Progenitor cell of endocrine pancreas (in vitro differentiated cells): ENCODE results near the gene KCNN1. TPM values are rescaled to one million over a fixed set of nuclear protein-coding genes. Genes with fewer than 3 reads are reported as not detected.
"Not testable (repeated sequence)": the region's sequence is repeated elsewhere in the genome, so short reads cannot be mapped to it uniquely, and the experiment has no call there.

Source experiments
- DNase-seq: peaks from one replicate; pipeline ENCODE4 v3.0.0; 2021; ENCODE audit warnings: low spot score; ENCODE audit not compliant: unreplicated experiment
- H3K27ac Mint-ChIP-seq: 2 replicates; pipeline ENCODE4 v1.8.0; 2021; ENCODE audit warnings: mild to moderate bottlenecking, moderate library complexity, mixed read lengths
- H3K27me3 Mint-ChIP-seq: 2 replicates; pipeline ENCODE4 v1.8.0; 2021; ENCODE audit warnings: mixed read lengths
- H3K36me3 Mint-ChIP-seq: 2 replicates; pipeline ENCODE4 v1.8.0; 2022; ENCODE audit warnings: mixed read lengths; ENCODE audit not compliant: insufficient read depth
- H3K4me1 Mint-ChIP-seq: 2 replicates; pipeline ENCODE4 v1.8.0; 2021; ENCODE audit warnings: low read depth, mixed read lengths
- H3K4me3 Mint-ChIP-seq: 2 replicates; pipeline ENCODE4 v1.8.0; 2021; ENCODE audit warnings: low read depth, mild to moderate bottlenecking, moderate library complexity, mixed read lengths
- H3K9me3 Mint-ChIP-seq: 2 replicates; pipeline ENCODE4 v1.8.0; 2021; ENCODE audit warnings: low read depth, mixed read lengths
- total RNA-seq: library from RNA; stranded (reverse); gene quantifications from 2 replicates; pipeline ENCODE4 v1.2.1, GENCODE V29; 2021
- TF ChIP-seq, protein P1 (sequence below): fragments of 200-600 bp; sonication (generic); IDR thresholded peaks from one replicate; pipeline ENCODE4 v1.5.0; 2021; ENCODE audit warnings: antibody characterized with exemption, mild to moderate bottlenecking; ENCODE audit not compliant: unreplicated experiment

Gene KCNN1
- total RNA-seq, 1 donor from 2014 or later, result 20.3 TPM

DNA sequence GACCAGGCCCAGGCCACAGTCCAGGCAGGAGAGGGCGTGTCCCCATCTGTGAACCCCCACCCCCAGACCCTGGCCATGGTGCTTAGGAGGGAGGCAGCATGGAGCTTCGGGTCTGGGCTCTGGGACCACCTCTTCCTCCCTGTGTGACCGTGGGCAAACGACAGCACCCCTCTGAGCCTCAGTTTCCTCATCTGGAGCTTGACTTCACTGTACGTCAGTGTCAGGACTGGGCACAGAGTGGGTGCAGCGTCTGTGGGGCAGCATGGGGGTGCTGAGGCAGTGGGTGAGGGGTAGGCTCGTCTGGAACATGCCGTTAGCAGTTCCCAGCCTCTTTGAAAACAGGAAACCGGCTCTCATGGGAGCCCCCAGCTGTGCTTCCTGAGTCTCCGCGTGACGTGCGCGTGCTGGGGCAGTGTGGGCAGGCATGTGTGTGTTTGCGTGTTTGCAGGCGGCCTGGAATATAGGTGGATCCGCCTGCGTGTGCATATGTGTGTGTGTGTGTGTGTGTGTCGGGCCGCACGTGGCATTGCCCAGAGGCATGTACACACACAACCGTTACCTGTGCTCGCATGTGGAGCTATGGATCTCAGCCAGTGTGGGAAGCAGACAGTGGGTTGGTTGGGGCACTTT is 56.8 kb downstream of the KCNN1 start:
- Mint-ChIP-seq H3K9me3 (no peaks in the 10 kb centered on the region), H3K4me3 (no peak overlapping the region), H3K27me3 (peaks cover 3% of the 10 kb centered on the region), H3K4me1 (no peaks in the 10 kb centered on the region), H3K27ac (no peak overlapping the region), H3K36me3 (no peaks in the 10 kb centered on the region)
- TF ChIP-seq, protein P1, sequence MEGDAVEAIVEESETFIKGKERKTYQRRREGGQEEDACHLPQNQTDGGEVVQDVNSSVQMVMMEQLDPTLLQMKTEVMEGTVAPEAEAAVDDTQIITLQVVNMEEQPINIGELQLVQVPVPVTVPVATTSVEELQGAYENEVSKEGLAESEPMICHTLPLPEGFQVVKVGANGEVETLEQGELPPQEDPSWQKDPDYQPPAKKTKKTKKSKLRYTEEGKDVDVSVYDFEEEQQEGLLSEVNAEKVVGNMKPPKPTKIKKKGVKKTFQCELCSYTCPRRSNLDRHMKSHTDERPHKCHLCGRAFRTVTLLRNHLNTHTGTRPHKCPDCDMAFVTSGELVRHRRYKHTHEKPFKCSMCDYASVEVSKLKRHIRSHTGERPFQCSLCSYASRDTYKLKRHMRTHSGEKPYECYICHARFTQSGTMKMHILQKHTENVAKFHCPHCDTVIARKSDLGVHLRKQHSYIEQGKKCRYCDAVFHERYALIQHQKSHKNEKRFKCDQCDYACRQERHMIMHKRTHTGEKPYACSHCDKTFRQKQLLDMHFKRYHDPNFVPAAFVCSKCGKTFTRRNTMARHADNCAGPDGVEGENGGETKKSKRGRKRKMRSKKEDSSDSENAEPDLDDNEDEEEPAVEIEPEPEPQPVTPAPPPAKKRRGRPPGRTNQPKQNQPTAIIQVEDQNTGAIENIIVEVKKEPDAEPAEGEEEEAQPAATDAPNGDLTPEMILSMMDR, result no peak
- DNase-seq, result no peak

DNA sequence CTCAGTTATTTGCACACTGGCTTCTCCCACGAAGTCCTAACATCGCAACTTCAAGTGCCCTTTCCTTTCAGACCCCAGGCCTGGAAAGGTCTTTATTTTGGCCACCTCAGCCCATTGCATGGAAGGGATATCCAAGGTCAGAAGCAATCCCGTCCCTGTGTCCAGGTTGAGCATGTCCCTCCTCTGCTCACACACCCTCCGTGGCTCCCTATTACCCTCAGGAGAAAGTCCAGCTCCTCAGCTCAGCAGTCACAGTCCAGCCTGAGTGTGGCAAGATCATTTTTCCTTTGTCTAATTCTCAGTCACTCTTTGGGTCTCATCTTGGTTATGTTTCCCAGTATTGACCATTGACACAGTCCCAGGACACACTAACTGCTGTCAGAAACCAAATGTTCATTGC is 60.2 kb downstream of the KCNN1 start:
- peaks cover 6% of the 10 kb centered on the region for H3K27me3 Mint-ChIP-seq
- DNase-seq, result no peak
- no peak overlapping the region for H3K4me3 Mint-ChIP-seq
- H3K27ac Mint-ChIP-seq, result no peak overlapping the region
- TF ChIP-seq, protein P1, result no peak
- no peaks in the 10 kb centered on the region for H3K36me3 Mint-ChIP-seq
- H3K9me3 Mint-ChIP-seq, result no peaks in the 10 kb centered on the region
- H3K4me1 Mint-ChIP-seq, result peaks cover 2% of the 10 kb centered on the region

DNA sequence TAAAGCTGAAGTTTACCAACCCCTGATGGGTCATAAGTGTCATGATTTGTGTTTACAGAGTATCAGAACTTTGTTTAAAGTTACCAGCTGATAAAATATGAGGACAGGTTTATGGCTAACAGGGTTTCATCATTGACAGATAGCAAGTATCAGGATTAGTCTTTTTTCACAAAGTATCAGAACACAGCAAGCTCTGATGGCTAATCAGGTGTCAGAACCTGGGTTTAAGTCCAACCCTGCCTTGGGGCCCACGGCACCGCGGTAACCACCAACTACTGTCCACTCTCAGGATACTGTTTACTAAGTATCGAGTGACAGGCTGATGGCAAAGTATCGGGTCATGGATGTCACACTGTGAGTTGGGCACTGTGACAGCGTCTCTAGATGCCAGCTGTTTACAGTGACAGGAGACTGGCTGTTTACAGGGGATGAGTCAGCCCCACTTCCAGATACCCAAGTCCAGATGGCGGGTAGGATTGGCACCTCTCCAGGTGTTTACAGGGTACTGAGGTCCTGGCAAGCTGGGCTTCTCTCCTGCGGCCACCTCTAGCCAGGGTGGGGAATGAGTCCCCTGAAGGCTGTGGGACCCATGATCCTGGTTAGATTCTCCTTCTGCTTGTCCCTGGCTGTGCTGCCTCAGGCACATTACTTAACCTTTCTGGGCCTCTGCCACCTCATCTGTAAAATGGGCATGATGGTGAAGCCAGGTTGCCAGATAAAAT is 62.9 kb downstream of the KCNN1 start:
- Mint-ChIP-seq H3K9me3 (no peaks in the 10 kb centered on the region), H3K4me3 (no peak overlapping the region), H3K36me3 (no peaks in the 10 kb centered on the region), H3K27me3 (peaks cover 10% of the 10 kb centered on the region), H3K27ac (no peak overlapping the region), H3K4me1 (peaks cover 2% of the 10 kb centered on the region)
- no peak for DNase-seq
- TF ChIP-seq, protein P1, result no peak

DNA sequence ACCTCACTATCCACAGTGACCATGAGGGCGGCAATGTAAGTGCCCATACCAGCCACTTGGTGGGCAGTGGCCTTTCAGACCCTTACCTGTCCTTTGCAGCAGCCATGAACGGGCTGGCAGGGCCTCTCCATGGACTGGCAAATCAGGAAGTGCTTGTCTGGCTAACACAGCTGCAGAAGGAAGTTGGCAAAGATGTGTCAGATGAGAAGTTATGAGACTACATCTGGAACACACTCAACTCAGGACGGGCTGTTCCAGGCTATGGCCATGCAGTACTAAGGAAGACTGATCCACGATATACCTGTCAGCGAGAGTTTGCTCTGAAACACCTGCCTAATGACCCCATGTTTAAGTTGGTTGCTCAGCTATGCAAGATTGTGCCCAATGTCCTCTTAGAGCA is 64.5 kb downstream of the KCNN1 start:
- not testable (repeated sequence) for H3K9me3 Mint-ChIP-seq, DNase-seq, H3K27ac Mint-ChIP-seq, H3K4me3 Mint-ChIP-seq, H3K4me1 Mint-ChIP-seq, H3K36me3 Mint-ChIP-seq
- H3K27me3 Mint-ChIP-seq, result peaks cover 10% of the 10 kb centered on the region

DNA sequence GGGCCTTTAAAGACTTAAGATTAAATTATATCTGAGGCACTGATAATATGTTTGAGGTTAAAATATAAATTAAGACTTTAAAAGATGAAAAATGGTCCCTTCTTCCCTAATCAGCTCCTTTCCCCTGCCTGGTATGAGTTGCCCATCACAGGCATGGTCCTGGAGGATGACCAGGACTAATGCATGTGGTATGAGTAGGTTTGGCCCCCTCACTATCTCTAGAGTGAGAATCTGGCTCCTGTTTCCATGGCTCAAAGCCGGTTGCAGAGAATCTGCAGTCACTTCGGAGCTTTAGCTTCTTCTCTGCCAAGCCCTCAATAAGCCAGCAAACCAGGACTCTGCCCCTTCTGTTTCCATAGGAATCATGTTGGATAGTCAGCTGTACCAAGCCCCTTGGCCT is 65.2 kb downstream of the KCNN1 start:
- H3K27me3 Mint-ChIP-seq, result peaks cover 10% of the 10 kb centered on the region
- H3K4me3 Mint-ChIP-seq, result not testable (repeated sequence)

DNA sequence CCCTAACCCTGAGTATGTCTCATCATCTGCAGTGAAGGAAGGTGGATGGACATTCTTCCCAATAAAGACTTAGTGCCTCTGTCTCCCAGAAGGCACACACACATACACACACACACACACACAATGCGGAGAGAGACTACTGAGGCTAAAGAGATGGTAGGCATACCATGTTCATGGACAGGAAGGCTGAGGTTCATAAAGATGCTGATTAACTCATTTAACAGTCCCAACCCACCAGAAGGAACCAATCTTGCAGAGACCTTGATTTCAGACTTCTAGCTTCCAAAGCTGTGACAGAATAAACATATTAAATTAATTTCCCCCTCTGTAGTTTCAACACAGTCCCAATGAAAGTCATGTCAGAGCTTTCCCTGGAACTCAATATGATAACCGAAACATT is 74.1 kb downstream of the KCNN1 start:
- Mint-ChIP-seq H3K36me3 (no peaks in the 10 kb centered on the region), H3K4me3 (no peak overlapping the region), H3K4me1 (peaks cover 4% of the 10 kb centered on the region), H3K9me3 (peaks cover 4% of the 10 kb centered on the region), H3K27me3 (peaks cover 21% of the 10 kb centered on the region), H3K27ac (no peak overlapping the region)
- no peak for DNase-seq
- TF ChIP-seq, protein P1, result no peak

More for the DNA sequence above, 65.2 kb downstream of the KCNN1 start:
- not testable (repeated sequence) for H3K4me1 Mint-ChIP-seq, H3K9me3 Mint-ChIP-seq, H3K27ac Mint-ChIP-seq, DNase-seq, H3K36me3 Mint-ChIP-seq
